ENCODE data around the gene ECM2.
"Not testable (repeated sequence)": the region's sequence is repeated elsewhere in the genome, so short reads cannot be mapped to it uniquely, and the experiment has no call there.

Gene ECM2

DNA sequence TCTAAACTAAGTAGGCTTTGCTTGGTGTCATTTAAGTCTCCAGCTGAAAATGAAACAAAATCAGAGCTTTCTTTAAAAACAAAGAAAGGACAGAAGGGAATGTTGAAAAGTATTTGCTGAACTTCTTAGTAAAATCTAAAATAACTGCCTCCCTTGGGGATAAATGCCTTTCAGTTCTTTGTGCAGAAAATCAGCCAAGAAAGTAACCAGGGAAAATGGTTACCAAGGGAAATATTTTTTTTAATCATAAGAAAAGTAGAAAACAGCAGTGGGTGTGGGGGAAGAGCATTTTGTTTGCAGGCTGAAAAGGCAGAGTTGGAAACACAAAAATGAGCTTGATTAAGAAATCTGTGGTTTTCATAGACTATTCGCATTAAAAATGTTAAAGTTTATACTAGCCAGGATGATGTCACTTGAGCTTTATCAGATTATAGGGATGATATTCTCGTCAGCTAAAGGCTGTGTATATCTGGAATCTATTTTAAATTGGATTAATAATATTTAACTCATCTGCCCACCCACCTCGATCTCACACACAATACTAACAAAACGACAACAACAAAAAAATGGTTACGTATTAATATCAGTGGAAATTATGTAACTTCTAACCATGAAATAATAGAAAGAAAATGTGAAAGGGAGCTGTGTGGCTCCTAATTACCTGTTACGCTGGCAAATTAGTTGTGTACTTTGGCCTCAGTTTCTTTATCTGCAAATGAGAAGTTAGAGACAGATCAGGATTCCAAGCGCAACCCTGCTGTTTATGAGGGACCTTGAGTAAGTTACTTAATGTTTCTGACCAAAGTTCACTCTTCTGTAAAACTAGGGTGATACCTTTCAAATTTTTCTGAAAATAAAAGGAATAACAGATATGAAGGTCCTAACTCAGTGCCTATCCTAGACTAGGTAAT is at the start of gene ECM2:
Gene ECM2, minus strand, starts transcription at position 51 of the 911 bp plus-strand sequence. CDS start 13,124 bp downstream, outside the sequence.
- DNase-seq = no peak

DNA sequence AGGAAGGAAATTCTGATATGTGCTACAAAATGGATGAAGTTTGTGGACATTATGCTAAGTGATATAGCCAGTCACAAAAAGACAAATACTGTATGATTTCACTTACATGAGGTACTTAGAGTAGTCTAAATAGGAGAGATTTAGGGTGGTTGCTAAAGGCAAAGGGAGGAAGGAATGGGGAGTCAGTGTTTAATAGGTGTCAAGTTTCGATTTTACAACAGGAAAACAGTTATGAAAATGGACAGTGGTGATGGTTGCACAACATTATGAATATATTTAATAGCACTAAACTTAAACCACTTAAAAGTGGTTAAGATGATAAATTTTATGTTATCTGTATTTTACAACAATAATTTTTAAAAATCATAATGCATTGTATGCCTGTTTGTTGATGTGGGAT is 40.4 kb upstream of the ECM2 start:
- no peak for DNase-seq

- DNase-seq = not testable (repeated sequence)
Observed at GRCh38 chr9:92573612-92574011, 37.8 kb upstream of the ECM2 start.

DNA sequence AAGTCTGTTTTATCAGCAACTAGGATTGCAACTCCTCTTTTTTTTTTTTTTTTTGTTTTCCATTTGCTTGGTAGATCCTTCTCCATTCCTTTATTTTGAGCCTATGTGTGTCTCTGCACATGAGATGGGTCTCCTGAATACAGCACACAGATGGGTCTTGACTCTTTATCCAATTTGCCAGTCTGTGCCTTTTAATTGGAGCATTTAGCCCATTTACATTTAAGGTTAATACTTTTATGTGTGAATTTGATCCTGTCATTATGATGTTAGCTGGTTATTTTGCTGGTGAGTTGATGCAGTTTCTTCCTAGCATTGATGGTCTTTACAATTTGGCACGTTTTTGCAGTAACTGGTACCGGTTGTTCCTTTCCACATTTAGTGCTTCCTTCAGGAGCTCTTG is 36.1 kb upstream of the ECM2 start:
- not testable (repeated sequence) for DNase-seq

DNA sequence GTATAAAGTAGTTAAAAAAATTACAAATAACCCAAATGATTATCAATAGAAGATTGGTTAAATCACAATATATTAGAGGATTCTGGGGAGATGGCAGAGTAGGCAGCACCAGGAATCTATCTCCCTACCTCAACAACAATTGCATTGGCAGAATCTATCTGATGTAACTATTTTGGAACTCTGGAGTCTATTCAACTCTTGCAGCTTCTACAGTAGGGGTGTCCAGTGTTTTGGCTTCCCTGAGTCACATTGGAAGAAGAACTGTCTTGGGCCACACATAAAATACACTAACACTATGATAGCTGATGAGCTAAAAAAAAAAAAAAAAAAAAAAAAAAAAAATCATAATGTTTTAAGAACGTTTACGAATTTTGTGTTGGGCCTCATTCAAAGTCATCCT is 29.2 kb upstream of the ECM2 start:
- no peak for DNase-seq

DNA sequence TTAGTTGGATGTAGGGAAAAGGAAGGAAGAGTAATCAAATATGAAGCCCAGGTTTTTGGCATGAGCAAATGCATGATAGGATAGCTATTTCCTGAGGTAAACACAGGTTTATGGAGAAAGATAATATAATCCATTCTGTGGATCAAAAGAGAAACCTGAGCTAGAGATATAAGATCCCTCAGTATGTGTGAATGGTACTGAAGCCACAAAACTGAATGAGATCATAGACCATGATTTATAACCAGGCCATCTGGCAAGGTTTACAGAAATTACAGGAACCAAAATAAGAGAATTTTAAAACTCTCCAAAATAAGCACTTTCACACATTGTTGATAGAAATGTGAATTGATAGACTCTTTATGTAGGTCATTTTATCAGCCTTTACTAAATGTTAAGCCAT is 28.7 kb upstream of the ECM2 start:
- no peak for DNase-seq

- DNase-seq = no peak
Observed at GRCh38 chr9:92563116-92564100, 27.6 kb upstream of the ECM2 start.

DNA sequence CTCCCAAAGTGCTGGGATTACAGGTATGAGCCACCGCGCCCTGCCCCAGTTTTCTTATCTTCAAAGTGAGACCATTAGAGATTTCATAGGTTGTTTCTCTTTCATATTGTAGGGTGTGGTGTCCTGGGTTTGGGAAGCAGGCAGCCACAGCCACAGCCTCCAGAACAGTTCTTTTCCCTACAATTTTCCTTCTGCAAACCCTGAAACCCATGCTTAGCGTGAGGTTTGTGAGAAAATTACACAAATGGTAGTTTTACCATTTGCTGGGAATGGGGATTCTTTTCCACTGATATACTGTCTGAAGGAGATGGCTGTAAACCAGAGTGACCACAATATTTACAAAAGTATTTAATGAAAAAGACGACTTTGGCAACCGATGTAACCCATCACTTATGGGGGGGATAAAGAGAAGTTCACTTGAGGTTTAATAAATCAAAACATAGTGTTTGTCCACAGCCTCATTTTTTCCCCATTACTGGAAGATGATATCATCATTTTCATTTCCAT is 26.7 kb upstream of the ECM2 start:
- no peak for DNase-seq

- DNase-seq = no peak
Observed at GRCh38 chr9:92561374-92562330, 25.9 kb upstream of the ECM2 start.

GRCh38 chr9:92558612-92559374 is 23.0 kb upstream of the ECM2 start:
- no peak for DNase-seq

GRCh38 chr9:92550765-92551164 is 15.0 kb upstream of the ECM2 start:
- no peak for DNase-seq

GRCh38 chr9:92547356-92547755 is 11.6 kb upstream of the ECM2 start:
- no peak for DNase-seq

DNA sequence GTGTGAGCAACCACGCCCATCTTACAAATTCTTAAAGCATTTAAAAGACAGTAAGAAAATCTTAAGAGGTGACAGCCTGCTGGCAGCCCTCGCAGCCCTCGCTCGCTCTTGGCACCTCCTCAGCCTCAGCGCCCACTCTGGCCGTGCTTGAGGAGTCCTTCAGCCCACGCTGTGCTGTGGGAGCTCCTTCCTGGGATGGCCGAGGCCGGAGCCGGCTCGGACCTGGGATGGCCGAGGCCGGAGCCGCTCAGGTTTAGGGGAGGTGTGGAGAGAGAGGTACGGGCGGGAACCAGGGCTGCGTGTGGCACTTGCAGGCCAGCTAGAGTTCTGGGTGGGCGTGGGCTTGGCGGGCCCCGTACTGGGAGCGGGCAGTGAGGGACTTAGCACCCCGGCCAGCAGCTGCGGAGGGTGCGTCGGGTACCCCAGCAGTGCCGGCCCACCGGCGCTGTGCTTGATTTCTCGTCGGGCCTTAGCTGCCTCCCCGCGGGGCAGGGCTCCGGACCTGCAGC is 9.3 kb upstream of the ECM2 start:
- DNase-seq = no peak

DNA sequence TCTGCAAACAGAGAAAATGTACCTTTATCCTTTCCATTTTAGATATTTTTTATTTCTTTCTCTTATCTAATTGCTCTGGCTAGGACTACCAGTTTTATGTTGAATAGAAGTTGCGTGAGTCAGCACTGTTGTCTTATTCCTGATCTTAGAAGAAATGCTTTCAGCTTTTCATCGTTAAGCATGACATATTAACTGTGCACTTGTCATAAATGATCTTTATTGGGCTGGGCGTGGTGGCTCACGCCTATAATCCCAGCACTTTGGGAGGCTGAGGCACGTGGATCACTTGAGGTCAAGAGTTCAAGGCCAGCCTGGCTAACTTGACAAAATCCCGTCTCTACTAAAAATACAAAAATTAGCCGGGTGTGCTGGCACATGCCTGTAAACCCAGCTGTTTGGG is 8.2 kb upstream of the ECM2 start:
- no peak for DNase-seq

DNA sequence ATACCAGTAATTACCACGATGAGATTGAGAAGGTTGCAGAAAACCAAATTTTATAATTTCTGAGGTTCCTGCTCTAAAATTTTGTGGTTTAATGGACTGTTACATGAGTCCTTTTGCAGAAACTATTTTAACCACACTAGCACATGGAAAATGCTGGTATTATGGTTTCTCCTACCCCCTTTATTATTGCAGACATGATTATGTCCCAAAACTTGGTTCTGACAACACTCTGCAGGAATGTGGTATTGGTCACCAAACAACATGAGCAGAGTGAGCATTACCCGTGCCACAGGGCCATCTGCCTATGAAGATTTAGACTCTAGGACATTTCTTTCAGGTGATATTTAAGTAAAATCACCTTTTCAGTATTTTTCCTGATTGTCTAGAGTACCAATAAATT is 2.8 kb upstream of the ECM2 start:
- no peak for DNase-seq

DNA sequence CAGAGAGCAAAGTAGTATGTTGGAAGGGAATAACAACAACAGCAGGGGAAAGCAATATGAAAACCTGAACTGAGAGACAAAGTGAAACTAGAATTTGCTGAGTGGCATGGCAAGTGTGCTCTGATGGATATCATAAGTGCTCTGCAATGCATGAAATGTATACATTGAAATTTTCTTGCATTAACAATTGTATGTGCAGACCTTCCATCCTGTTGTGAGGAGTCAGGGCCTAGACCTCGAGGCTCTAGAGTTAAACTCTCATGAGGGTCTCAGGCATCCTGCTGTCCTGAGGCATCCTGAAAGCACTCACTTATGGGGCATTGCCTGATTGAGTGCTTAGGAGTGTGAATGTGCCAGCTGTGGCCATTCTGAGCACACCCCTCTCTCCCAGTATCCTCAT is 1.1 kb downstream of the ECM2 start:
- no peak for DNase-seq

- no peak for DNase-seq
Observed at GRCh38 chr9:92534204-92534603, 1.6 kb downstream of the ECM2 start.

DNA sequence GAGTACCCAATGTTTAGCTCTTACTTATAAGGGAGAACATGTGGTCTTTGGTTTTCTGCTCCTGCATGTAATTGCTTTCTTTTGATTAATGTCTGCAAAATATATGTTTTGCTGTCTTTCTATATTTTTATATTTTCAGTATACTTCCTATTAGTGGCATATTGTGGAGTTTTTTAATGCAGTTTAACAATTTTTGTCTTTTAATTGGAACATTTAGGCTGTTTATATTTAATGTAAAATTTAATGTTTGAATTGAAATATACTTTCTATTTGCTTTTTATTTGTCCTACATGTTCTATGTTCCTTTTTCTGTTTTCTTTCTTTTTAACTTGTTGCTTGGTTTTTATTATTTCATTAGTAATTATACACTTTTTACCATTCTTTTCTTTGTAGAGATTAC is 4.9 kb downstream of the ECM2 start:
- DNase-seq = no peak

DNA sequence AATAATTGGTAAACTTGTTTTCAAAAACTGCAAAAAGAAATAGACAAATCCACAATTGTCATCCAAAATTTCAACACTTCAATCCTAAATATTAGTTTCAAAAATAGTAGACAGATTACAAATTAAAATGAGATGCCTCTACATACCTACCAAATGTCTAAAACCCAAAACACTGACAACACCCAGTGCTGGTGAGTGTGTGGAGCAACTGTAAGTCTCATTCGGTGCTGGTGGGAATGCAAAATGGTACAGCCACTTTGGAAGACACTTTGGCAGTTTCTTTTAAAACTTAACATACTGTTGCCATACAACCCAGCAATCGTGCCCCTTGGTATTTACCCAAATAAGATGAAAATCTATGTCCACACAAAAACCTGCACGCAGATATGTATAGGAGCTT is 6.7 kb downstream of the ECM2 start:
- DNase-seq = no peak

- DNase-seq = no peak
Observed at GRCh38 chr9:92528522-92528849, 7.3 kb downstream of the ECM2 start.

GRCh38 chr9:92527832-92528521 is 7.8 kb downstream of the ECM2 start:
- no peak for DNase-seq

Data from NCI-H1436 treated with DMSO at 0.1 percent for 48 hours (cell line).